CD8-positive, alpha-beta memory T cell (primary cell): ENCODE results near the gene TIMM44. TPM values are rescaled to one million over a fixed set of nuclear protein-coding genes. Genes with fewer than 3 reads are reported as not detected.
"Not testable (repeated sequence)": the region's sequence is repeated elsewhere in the genome, so short reads cannot be mapped to it uniquely, and the experiment has no call there.

Experiments
- CTCF ChIA-PET: fragments of 350-600 bp; sonication (Branson Sonifier 250); formaldehyde crosslinking; loops from one replicate; lab custom pipeline; 2021; ENCODE audit warnings: antibody characterized with exemption; lab: Charles Lee
- POLR2A ChIA-PET: fragments of 350-600 bp; sonication (Branson Sonifier 250); formaldehyde crosslinking; loops from one replicate; lab custom pipeline; 2021; ENCODE audit warnings: antibody characterized with exemption; lab: Charles Lee
- DNase-seq, 5 donors: peaks; one replicate each; pipeline versions ENCODE4 v3.0.0 to v3.0.0-alpha.2; 2020 to 2022; ENCODE audit warnings: mixed read lengths in 1 of 5
- H3K27ac ChIP-seq: one replicate; pipeline ENCODE4 v1.7.0; 2013; ENCODE audit warnings: low read depth, mild to moderate bottlenecking, low read length, moderate library complexity
- H3K27me3 ChIP-seq: 2 replicates; pipeline ENCODE4 v1.7.0; 2013; ENCODE audit warnings: low read length, mild to moderate bottlenecking; ENCODE audit not compliant: insufficient read depth, poor library complexity, severe bottlenecking
- H3K36me3 ChIP-seq: 2 replicates; pipeline ENCODE4 v1.7.0; 2013; ENCODE audit warnings: mild to moderate bottlenecking, low read length, moderate library complexity; ENCODE audit not compliant: insufficient read depth
- H3K4me1 ChIP-seq: 2 replicates; pipeline ENCODE4 v1.7.0; 2013; ENCODE audit warnings: mild to moderate bottlenecking, low read length, moderate library complexity; ENCODE audit not compliant: insufficient read depth
- H3K4me3 ChIP-seq: 2 replicates; pipeline ENCODE4 v1.7.0; 2013; ENCODE audit warnings: mild to moderate bottlenecking, low read length
- H3K9me3 ChIP-seq: 2 replicates; pipeline ENCODE4 v1.7.0; 2013; ENCODE audit warnings: mild to moderate bottlenecking, low read length
- H3K27ac Mint-ChIP-seq, 8 donors: one replicate each; pipeline ENCODE4 v1.8.0; 2020 to 2021; ENCODE audit warnings: mixed read lengths in 8 of 8, mild to moderate bottlenecking in 6 of 8, inconsistent platforms in 3 of 8, moderate library complexity in 3 of 8
- H3K27me3 Mint-ChIP-seq, 2 donors: one replicate each; pipeline ENCODE4 v1.8.0; 2020 to 2021; ENCODE audit warnings: mixed read lengths in 2 of 2, mild to moderate bottlenecking in 1 of 2, moderate library complexity in 1 of 2
- H3K36me3 Mint-ChIP-seq, 3 donors: one replicate each; pipeline ENCODE4 v1.8.0; 2020 to 2021; ENCODE audit warnings: mixed read lengths in 3 of 3, inconsistent platforms in 1 of 3, mild to moderate bottlenecking in 1 of 3
- H3K4me1 Mint-ChIP-seq, 3 donors: one replicate each; pipeline ENCODE4 v1.8.0; 2020 to 2021; ENCODE audit warnings: mixed read lengths in 3 of 3, inconsistent platforms in 1 of 3, mild to moderate bottlenecking in 1 of 3
- H3K4me3 Mint-ChIP-seq, 7 donors: one replicate each; pipeline ENCODE4 v1.8.0; 2020 to 2021; ENCODE audit warnings: mixed read lengths in 7 of 7, mild to moderate bottlenecking in 6 of 7, moderate library complexity in 4 of 7, inconsistent platforms in 2 of 7
- H3K9me3 Mint-ChIP-seq, 5 donors: one replicate each; pipeline ENCODE4 v1.8.0; 2020 to 2022; ENCODE audit warnings: mixed read lengths in 5 of 5, mild to moderate bottlenecking in 3 of 5, moderate library complexity in 2 of 5, inconsistent platforms in 1 of 5
- polyA plus RNA-seq: library from polyadenylated mRNA; unstranded; fragments of 300-500 nt; fragmentation: Illumina TruSeq; gene quantifications from one replicate; pipeline ENCODE4 v1.2.3, GENCODE V29; 2021
- total RNA-seq, 2 experiments: library from RNA; stranded (reverse); gene quantifications; one replicate each; pipeline ENCODE4 v1.2.3, GENCODE V29; 2021

The TIMM44 gene
- total and polyA plus RNA-seq, 3 experiments from 2014 or later = 16.9 to 107 (median 105) TPM

- ChIA-PET POLR2A (no interaction called here), CTCF (no interaction called here)
- Histone ChIP-seq H3K9me3 (no peaks in the 10 kb centered on the region), H3K27me3 (peaks cover 3% of the 10 kb centered on the region), H3K4me3 (no peak overlapping the region), H3K4me1 (no peaks in the 10 kb centered on the region), H3K36me3 (no peaks in the 10 kb centered on the region), H3K27ac (no peak overlapping the region)
- Mint-ChIP-seq H3K36me3 (no peaks in the 10 kb centered on the region), H3K4me1 (no peaks in the 10 kb centered on the region), H3K27ac (no peak overlapping the region), H3K27me3 (peaks cover 14 to 28% of the 10 kb centered on the region in 2 donors), H3K4me3 (no peak overlapping the region), H3K9me3 (no peaks in the 10 kb centered on the region)
- DNase-seq = no peak
These were observed 47.9 kb downstream of the TIMM44 start for GRCh38 chr19:7895565-7895964.

GRCh38 chr19:7894612-7895309 is 48.7 kb downstream of the TIMM44 start:
- ChIA-PET CTCF (no interaction called here), POLR2A (no interaction called here)
- peaks cover 12 to 31% of the 10 kb centered on the region in 2 donors for H3K27me3 Mint-ChIP-seq
- no peaks in the 10 kb centered on the region for H3K9me3 ChIP-seq
- H3K27me3 ChIP-seq = peaks cover 3% of the 10 kb centered on the region
- no peak overlapping the region for H3K4me3 ChIP-seq
- H3K36me3 Mint-ChIP-seq = no peaks in the 10 kb centered on the region
- H3K4me1 Mint-ChIP-seq = no peaks in the 10 kb centered on the region
- peak overlapping the region in 1 of 8 donors; percentile 74 for H3K27ac Mint-ChIP-seq
- H3K9me3 Mint-ChIP-seq = no peaks in the 10 kb centered on the region
- no peaks in the 10 kb centered on the region for H3K4me1 ChIP-seq
- H3K27ac ChIP-seq = no peak overlapping the region
- H3K4me3 Mint-ChIP-seq = no peak overlapping the region
- DNase-seq = no peak
- no peaks in the 10 kb centered on the region for H3K36me3 ChIP-seq

- H3K27ac ChIP-seq, H3K4me3 Mint-ChIP-seq, DNase-seq, POLR2A ChIA-PET, H3K36me3 Mint-ChIP-seq, H3K4me1 ChIP-seq, H3K4me1 Mint-ChIP-seq, H3K27me3 ChIP-seq, H3K9me3 Mint-ChIP-seq, CTCF ChIA-PET, H3K27ac Mint-ChIP-seq, H3K36me3 ChIP-seq, H3K9me3 ChIP-seq, H3K4me3 ChIP-seq: not testable (repeated sequence)
- H3K27me3 Mint-ChIP-seq = peaks cover 14 to 36% of the 10 kb centered on the region in 2 donors
These were observed 49.9 kb downstream of the TIMM44 start for GRCh38 chr19:7893362-7894101.

- Mint-ChIP-seq H3K9me3 (peaks cover 0 to 3% (median 0%) of the 10 kb centered on the region in 5 donors), H3K36me3 (no peaks in the 10 kb centered on the region), H3K4me3 (no peak overlapping the region), H3K4me1 (no peaks in the 10 kb centered on the region), H3K27ac (no peak overlapping the region), H3K27me3 (peaks cover 15 to 22% of the 10 kb centered on the region in 2 donors)
- ChIA-PET POLR2A (interaction anchor here (0.7 kb wide), 1 partner anchor 540 kb away, joined by 8 read pairs; the partner anchor contains the start of gene ARHGEF18), CTCF (interaction anchor here (2.6 kb wide), 1 partner anchor 20 kb away, joined by 10 read pairs; no protein-coding TSS in a partner anchor)
- no peaks in the 10 kb centered on the region for H3K27me3 ChIP-seq
- no peak overlapping the region for H3K4me3 ChIP-seq
- no peak overlapping the region for H3K27ac ChIP-seq
- DNase-seq = no peak
- H3K4me1 ChIP-seq = no peaks in the 10 kb centered on the region
- no peaks in the 10 kb centered on the region for H3K36me3 ChIP-seq
- H3K9me3 ChIP-seq = no peaks in the 10 kb centered on the region
These were observed 54.6 kb downstream of the TIMM44 start for GRCh38 chr19:7888826-7889217.

GRCh38 chr19:7888145-7888825 is 55.2 kb downstream of the TIMM44 start, which contains the start of gene LRRC8E:
LRRC8E (plus strand) TSS chr19:7888510; CDS start chr19:7895604, 7,094 bp downstream.
- ChIA-PET POLR2A (no interaction called here), CTCF (interaction anchor here (2.6 kb wide), 1 partner anchor 19 kb away, joined by 10 read pairs; no protein-coding TSS in a partner anchor)
- Histone ChIP-seq H3K4me1 (no peaks in the 10 kb centered on the region), H3K36me3 (no peaks in the 10 kb centered on the region), H3K4me3 (no peak within 1 kb of the TSS), H3K27me3 (no peaks in the 10 kb centered on the region), H3K9me3 (no peaks in the 10 kb centered on the region), H3K27ac (no peak within 1 kb of the TSS)
- Mint-ChIP-seq H3K27ac (no peak within 1 kb of the TSS), H3K4me1 (no peaks in the 10 kb centered on the region), H3K9me3 (peaks cover 0 to 3% (median 0%) of the 10 kb centered on the region in 5 donors), H3K4me3 (no peak within 1 kb of the TSS), H3K36me3 (no peaks in the 10 kb centered on the region), H3K27me3 (peaks cover 13 to 22% of the 10 kb centered on the region in 2 donors)
- DNase-seq = no peak

GRCh38 chr19:7887408-7888144 is 55.9 kb downstream of the TIMM44 start:
- no peaks in the 10 kb centered on the region for H3K4me1 ChIP-seq
- Mint-ChIP-seq H3K27ac (no peak overlapping the region), H3K4me1 (no peaks in the 10 kb centered on the region), H3K36me3 (no peaks in the 10 kb centered on the region), H3K4me3 (no peak overlapping the region), H3K9me3 (peaks cover 0 to 3% (median 0%) of the 10 kb centered on the region in 5 donors), H3K27me3 (peaks cover 13 to 22% of the 10 kb centered on the region in 2 donors)
- CTCF ChIA-PET = interaction anchor here (2.6 kb wide), 1 partner anchor 19 kb away, joined by 10 read pairs; no protein-coding TSS in a partner anchor
- H3K9me3 ChIP-seq = no peaks in the 10 kb centered on the region
- DNase-seq = no peak
- no peaks in the 10 kb centered on the region for H3K36me3 ChIP-seq
- H3K27me3 ChIP-seq = no peaks in the 10 kb centered on the region
- H3K4me3 ChIP-seq = no peak overlapping the region
- no peak overlapping the region for H3K27ac ChIP-seq
- POLR2A ChIA-PET = no interaction called here

- H3K36me3 ChIP-seq = no peaks in the 10 kb centered on the region
- Mint-ChIP-seq H3K27me3 (peaks cover 13 to 17% of the 10 kb centered on the region in 2 donors), H3K4me1 (no peaks in the 10 kb centered on the region), H3K36me3 (no peaks in the 10 kb centered on the region), H3K9me3 (peaks cover 0 to 3% (median 0%) of the 10 kb centered on the region in 5 donors), H3K27ac (peak overlapping the region in 1 of 8 donors; percentile 81), H3K4me3 (no peak overlapping the region)
- ChIA-PET POLR2A (no interaction called here), CTCF (interaction anchor here (0.8 to 1.2 kb wide), 3 partner anchors 16 to 58 kb away, joined by 3 read pairs; partner anchors contain the start of gene MAP2K7)
- no peak for DNase-seq
- H3K27me3 ChIP-seq = no peaks in the 10 kb centered on the region
- H3K9me3 ChIP-seq = no peaks in the 10 kb centered on the region
- no peaks in the 10 kb centered on the region for H3K4me1 ChIP-seq
- no peak overlapping the region for H3K27ac ChIP-seq
- H3K4me3 ChIP-seq = no peak overlapping the region
These were observed 57.6 kb downstream of the TIMM44 start for GRCh38 chr19:7885818-7886217.
